OCI-LY3 (cell line): Measurements from ENCODE around the gene PAX2.

Experiments used
- H2AFZ ChIP-seq: fragments of 200-600, 300-600 bp; shearing (Covaris generic); 2 replicates; pipeline ENCODE4 v1.6.0; 2014; ENCODE audit warnings: antibody characterized with exemption, low read depth, low read length
- H3K27ac ChIP-seq: fragments of 200-600, 300-600 bp; sonication (generic); 2 replicates; pipeline ENCODE4 v1.5.1; 2014; ENCODE audit warnings: mild to moderate bottlenecking, low read length, moderate library complexity, mixed read lengths
- H3K27me3 ChIP-seq: fragments of 200-600, 300-600 bp; sonication (generic); 2 replicates; pipeline ENCODE4 v1.6.1; 2014; ENCODE audit warnings: low read depth, low read length, mixed read lengths
- H3K36me3 ChIP-seq: fragments of 200-600, 300-600 bp; sonication (generic); replicated peaks from 2 replicates; pipeline ENCODE3; 2014; ENCODE audit warnings: low read depth, low read length, mixed read lengths
- H3K4me1 ChIP-seq: fragments of 300-600, 200-600 bp; sonication (generic); 2 replicates; pipeline ENCODE4 v1.6.1; 2014; ENCODE audit warnings: low read length, mixed read lengths
- H3K4me2 ChIP-seq: fragments of 200-600, 300-600 bp; sonication (generic); 2 replicates; pipeline ENCODE4 v1.6.1; 2014; ENCODE audit warnings: low read length, mixed read lengths
- H3K4me3 ChIP-seq: fragments of 300-600, 200-600 bp; sonication (generic); 2 replicates; pipeline ENCODE4 v1.5.1; 2014; ENCODE audit warnings: antibody characterized with exemption, mild to moderate bottlenecking, low read length, moderate library complexity
- H3K79me2 ChIP-seq: fragments of 300-600, 200-600 bp; shearing (Covaris generic); 2 replicates; pipeline ENCODE4 v1.6.1; 2014; ENCODE audit warnings: mild to moderate bottlenecking, low read length, mixed read lengths
- H3K9ac ChIP-seq: fragments of 300-600, 200-600 bp; shearing (Covaris generic); 2 replicates; pipeline ENCODE4 v1.6.0; 2014; ENCODE audit warnings: mild to moderate bottlenecking, low read length, moderate library complexity
- H3K9me3 ChIP-seq: fragments of 200-600, 300-600 bp; shearing (Covaris generic); 2 replicates; pipeline ENCODE4 v1.6.1; 2014; ENCODE audit warnings: low read length, mixed read lengths; ENCODE audit not compliant: insufficient read depth
- H4K20me1 ChIP-seq: fragments of 200-600, 300-600 bp; sonication (generic); 2 replicates; pipeline ENCODE4 v1.6.1; 2016; ENCODE audit warnings: low read length, mixed read lengths; ENCODE audit not compliant: insufficient read depth
- CTCF ChIP-seq: fragments of 200-600, 300-600 bp; sonication (generic); IDR thresholded peaks from 2 replicates; pipeline ENCODE4 v1.5.1; 2014; ENCODE audit warnings: antibody characterized with exemption, low read length, low read depth
- EZH2phosphoT487 ChIP-seq: fragments of 200-600 bp; shearing (Covaris generic); IDR thresholded peaks from 2 replicates; pipeline ENCODE4 v1.6.1; 2018; ENCODE audit warnings: antibody characterized with exemption, mixed run types, low read depth

PAX2 gene

DNA sequence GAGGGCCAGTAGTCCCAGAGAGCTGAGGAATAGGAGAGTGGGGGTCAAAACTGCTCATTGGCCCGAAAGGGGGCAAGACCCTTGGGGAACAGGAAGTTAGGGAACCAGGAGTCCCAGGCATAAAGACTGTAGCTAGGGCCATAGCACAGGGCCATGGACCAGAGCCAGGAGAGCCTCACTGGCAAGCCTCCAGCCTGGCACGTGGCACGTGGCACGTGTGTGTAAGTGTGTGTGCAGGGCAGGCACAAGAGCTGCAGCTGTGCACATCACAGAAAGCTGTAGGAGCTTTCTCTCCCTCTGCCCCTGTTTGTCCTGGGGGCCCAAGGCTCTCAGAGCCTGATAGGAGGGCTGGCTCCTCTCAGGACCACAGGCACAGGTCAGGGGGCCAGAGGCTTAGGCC, 119.6 kb downstream of the PAX2 start:
- Histone ChIP-seq H3K4me1 (peaks cover 10% of the 10 kb centered on the region), H3K27me3 (no peaks in the 10 kb centered on the region), H3K9ac (no peak overlapping the region), H3K79me2 (no peaks in the 10 kb centered on the region), H2AFZ (no peak overlapping the region), H3K36me3 (no peaks in the 10 kb centered on the region), H3K4me2 (no peak overlapping the region), H4K20me1 (no peaks in the 10 kb centered on the region), H3K9me3 (no peaks in the 10 kb centered on the region), H3K4me3 (no peak overlapping the region), H3K27ac (no peak overlapping the region)
- TF ChIP-seq CTCF = no peak
- no peak for TF ChIP-seq EZH2phosphoT487

DNA sequence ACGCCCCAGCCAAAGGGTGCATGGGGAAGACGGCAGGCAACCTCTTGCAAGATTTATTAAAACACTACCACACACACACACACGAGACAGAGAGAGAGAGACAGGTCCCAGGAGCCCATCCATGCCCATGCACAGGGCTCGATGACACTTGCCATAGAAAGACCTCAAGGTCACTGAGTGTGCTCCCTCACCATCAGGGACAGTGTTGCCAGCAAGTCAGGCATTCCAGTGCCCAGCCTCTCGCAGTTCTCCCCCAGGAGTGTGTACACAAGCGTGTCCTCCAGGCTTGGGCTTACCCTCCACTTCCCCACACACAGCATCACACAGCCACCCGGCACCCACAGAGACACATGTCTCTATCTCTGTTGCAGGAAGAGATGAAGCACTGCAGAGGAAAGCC, 120.6 kb downstream of the PAX2 start:
- Histone ChIP-seq H3K9ac (no peak overlapping the region), H2AFZ (peak overlapping the region; percentile 80), H3K27ac (no peak overlapping the region), H3K79me2 (no peaks in the 10 kb centered on the region), H3K4me1 (peaks cover 10% of the 10 kb centered on the region), H3K9me3 (no peaks in the 10 kb centered on the region), H3K4me3 (peak overlapping the region; percentile 37), H3K27me3 (no peaks in the 10 kb centered on the region), H3K4me2 (peak overlapping the region; percentile 85), H4K20me1 (no peaks in the 10 kb centered on the region), H3K36me3 (no peaks in the 10 kb centered on the region)
- TF ChIP-seq CTCF (no peak), EZH2phosphoT487 (no peak)

- Histone ChIP-seq H4K20me1 (no peaks in the 10 kb centered on the region), H3K36me3 (no peaks in the 10 kb centered on the region), H3K4me2 (peak overlapping the region; percentile 85), H2AFZ (peak overlapping the region; percentile 77), H3K4me1 (peaks cover 10% of the 10 kb centered on the region), H3K79me2 (no peaks in the 10 kb centered on the region), H3K9ac (peak overlapping the region; percentile 37), H3K27me3 (no peaks in the 10 kb centered on the region), H3K4me3 (peak overlapping the region; percentile 67), H3K27ac (no peak overlapping the region), H3K9me3 (no peaks in the 10 kb centered on the region)
- no peak for TF ChIP-seq CTCF
- no peak for TF ChIP-seq EZH2phosphoT487
Measured at GRCh38 chr10:100866575-100867098, 121.3 kb downstream of the PAX2 start.

DNA sequence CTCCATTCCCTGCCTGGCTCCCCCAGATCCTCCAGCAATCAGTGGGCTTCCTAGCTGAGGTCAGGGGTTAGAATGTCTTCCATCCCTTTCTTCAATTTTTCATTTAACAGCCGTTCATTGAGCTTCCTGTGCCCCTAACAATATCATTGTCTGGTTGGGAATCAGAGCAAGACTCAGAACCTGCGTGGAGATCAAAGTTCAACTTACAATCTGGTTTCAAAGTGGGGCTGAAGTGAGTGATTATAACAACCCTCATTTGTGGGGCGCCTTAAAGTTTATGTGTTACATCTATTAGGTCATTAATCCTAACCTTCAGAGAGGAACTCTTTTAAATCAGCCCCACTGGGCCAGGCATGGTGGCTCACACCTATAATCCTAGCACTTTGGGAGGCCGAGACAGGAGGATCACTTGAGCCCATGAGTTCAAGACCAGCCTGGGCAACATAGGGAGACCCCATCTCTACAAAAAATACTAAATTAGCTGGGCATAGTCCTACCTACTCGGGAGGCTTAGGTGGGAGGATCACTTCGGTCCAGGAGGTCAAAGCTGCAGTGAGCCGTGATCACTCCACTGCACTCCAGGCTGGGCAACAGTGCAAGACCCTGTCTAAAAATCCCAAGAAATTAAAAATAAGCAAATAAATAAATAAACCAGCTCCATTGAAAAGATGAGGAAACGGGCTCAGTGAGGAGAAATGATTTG, 122.0 kb downstream of the PAX2 start:
- no peak overlapping the region for H3K27ac ChIP-seq
- peak overlapping the region; percentile 77 for H2AFZ ChIP-seq
- peaks cover 11% of the 10 kb centered on the region for H3K4me1 ChIP-seq
- no peaks in the 10 kb centered on the region for H3K79me2 ChIP-seq
- H3K36me3 ChIP-seq = no peaks in the 10 kb centered on the region
- peak overlapping the region; percentile 37; the same call in 1 of the 2 replicates for H3K9ac ChIP-seq
- no peak for TF ChIP-seq EZH2phosphoT487
- no peak for TF ChIP-seq CTCF
- peak overlapping the region; percentile 67 for H3K4me3 ChIP-seq
- no peaks in the 10 kb centered on the region for H3K27me3 ChIP-seq
- no peaks in the 10 kb centered on the region for H3K9me3 ChIP-seq
- H3K4me2 ChIP-seq = peak overlapping the region; percentile 85
- H4K20me1 ChIP-seq = no peaks in the 10 kb centered on the region
